Sigmoid colon (tissue), 4 donors: ENCODE data around the gene FAM180A.

ENCODE experiments used
- CTCF ChIP-seq, 4 experiments: fragments of 450-650 bp in 3 of 4; fragments of 200-600 bp in 1 of 4; IDR thresholded peaks; one replicate each; pipeline ENCODE4 v1.5.1; 2016 to 2019; ENCODE audit warnings: antibody characterized with exemption in 4 of 4, mild to moderate bottlenecking in 3 of 4, moderate library complexity in 2 of 4
- EP300 ChIP-seq, 4 donors: sonication (generic); formaldehyde crosslinking; IDR thresholded peaks; one replicate each; pipeline ENCODE4 v1.6.1; 2017; ENCODE audit warnings: antibody characterized with exemption in 4 of 4
- POLR2A ChIP-seq, 2 donors: fragments of 450-650 bp; IDR thresholded peaks; one replicate each; pipeline ENCODE4 v1.6.1; 2016; ENCODE audit warnings: antibody characterized with exemption in 2 of 2, mild to moderate bottlenecking in 2 of 2, moderate library complexity in 2 of 2
- POLR2AphosphoS5 ChIP-seq, 4 donors: sonication (generic); formaldehyde crosslinking; IDR thresholded peaks; one replicate each; pipeline ENCODE4 v1.6.1; 2017; ENCODE audit warnings: antibody characterized with exemption in 4 of 4

- TF ChIP-seq POLR2A (IDR thresholded peaks at IDR 0.05): no peak
- no peak for TF ChIP-seq POLR2AphosphoS5 (IDR thresholded peaks at IDR 0.05)
- TF ChIP-seq CTCF (IDR thresholded peaks at IDR 0.05): no peak
- no peak for TF ChIP-seq EP300 (IDR thresholded peaks at IDR 0.05)
Measured at GRCh38 chr7:135758531-135758932, 9.9 kb upstream of the FAM180A start.
